Muscle of arm (tissue), 12 donors: ENCODE data around the gene KIAA0513. TPM values are rescaled to one million over a fixed set of nuclear protein-coding genes. Genes with fewer than 3 reads are reported as not detected.

ENCODE experiments used
- DNase-seq: peaks from one replicate; pipeline ENCODE4 v3.0.0-alpha.2; 2013
- polyA plus RNA-seq, 12 donors: library from polyadenylated mRNA; unstranded; fragments of 120-200 nt; gene quantifications; one replicate each; pipeline ENCODE4 v1.2.1, GENCODE V29; 2013; ENCODE audit not compliant: insufficient read length in 12 of 12

Gene KIAA0513
- polyA plus RNA-seq, 12 donors, result 1.7 to 5.6 (median 2.2) TPM; not detected in 1

DNA sequence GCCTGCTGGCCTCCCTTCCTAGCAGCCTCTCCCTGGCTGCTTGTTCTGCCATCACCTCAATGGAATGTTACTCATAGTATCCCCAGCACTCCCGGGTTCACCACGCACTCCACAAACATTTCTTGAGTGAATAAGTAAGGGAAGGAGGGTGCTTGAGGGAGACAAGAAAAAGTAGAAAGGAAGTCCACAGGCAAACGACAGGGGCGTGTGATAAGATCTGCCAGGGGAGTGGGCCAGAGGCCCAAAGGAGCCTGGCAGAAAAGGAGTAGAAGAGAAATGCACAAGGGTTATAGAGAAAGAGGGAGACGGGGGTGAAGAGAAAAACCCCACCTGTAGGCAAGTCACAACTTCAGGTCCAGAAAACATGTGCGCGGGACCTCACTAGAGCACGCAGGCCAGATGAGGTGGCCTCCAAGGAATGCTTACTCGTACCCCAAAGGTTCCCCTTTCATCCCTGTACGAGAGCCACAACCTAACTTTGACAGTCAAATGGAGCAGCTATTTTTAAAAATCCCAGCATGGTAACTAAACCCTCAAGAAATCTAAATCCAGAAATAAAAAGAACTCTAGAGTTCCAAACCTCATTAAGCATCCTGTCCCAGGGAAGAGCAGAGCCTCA, 22.9 kb upstream of the KIAA0513 start:
- no peak for DNase-seq

DNA sequence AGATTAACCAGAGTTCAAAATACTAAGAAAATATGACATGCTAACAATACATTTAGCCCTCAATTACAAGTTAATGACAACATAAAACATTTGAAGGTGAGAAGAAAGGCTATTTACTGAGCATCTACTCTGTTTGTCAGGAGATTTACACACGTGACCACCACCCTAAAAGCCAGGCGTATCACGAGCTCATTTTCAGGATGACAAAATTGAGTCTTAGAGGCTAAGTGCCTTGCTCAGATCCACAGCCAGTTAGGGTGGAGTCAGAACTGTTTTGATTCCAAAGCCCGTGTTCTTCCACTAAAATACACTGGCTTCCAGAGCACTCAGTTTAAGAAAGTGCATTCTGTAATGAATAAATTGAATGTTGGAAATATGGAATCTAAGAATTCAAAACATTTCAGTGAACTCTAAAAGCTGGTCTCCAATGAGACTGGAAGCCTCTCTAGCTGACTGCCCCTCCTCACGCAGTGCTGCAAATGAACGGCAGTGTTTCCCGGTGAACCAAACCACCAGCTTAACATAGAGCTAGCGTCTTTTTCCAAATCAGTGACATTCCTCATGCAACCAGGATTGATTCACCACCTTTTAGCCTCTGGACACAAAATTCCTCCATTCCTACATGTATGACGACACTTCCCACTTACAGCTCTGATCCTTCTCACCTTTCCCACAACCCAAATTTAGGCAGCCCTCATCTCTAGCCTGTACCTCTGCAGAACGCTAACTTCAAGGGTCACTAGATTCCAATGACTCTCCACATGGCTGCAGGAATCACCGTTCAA, 22.1 kb upstream of the KIAA0513 start:
- peak; percentile 64 for DNase-seq

GRCh38 chr16:85006639-85007038, 21.0 kb upstream of the KIAA0513 start:
- DNase-seq, result no peak

DNA sequence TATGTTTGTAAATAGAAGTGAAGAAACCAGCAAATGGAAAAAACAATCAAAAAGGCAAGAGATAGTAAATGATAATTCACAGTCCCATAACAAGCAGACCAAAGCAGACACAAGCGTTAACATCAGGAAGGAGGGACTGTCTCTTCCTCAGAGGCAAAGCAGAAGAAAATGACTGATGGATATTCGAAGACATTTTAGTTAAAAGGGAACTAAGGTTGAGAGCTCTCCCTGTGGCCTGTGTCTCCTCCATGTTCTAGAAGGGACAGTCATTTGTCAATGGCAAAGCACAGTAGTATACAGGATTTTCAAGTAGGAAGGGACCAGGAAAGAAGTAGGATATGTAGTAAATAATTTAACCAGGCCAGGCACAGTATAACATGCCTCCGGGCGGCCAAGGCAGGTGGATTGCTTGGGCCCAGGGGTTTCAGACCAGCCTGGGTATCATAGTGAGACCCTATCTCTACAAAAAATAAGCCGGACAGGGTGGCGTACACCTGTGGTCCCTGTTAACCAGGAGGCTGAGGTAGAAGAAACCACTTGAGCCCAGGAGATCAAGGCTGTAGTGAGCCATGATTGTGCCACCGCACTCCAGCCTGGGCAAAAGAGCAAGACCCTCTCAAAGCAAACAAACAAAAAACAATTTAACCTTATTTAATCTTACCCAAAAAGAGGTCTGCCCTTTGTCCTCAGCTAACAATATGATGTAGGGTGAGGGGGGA, 19.9 kb upstream of the KIAA0513 start:
- DNase-seq, result no peak

DNA sequence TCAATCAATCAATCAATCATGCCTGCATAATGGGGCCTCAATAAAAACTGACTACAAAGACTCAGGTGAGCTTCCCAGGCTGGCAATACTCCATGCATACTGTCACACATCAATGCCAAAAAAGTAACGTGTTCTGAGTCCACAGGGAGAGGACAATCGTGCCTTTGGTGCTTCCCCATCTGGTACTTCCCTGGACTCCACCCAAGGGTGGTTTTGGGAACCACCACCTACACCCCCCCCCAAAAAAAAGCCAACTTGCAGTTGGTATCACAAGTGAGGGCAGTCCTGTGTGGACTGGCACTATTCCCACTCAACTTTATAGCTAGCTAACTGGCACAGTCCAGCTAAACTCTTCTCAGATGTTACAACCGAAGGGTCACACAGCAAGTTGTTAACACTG, 19.3 kb upstream of the KIAA0513 start:
- no peak for DNase-seq

GRCh38 chr16:85010446-85010930, 17.1 kb upstream of the KIAA0513 start:
- DNase-seq, result no peak

DNA sequence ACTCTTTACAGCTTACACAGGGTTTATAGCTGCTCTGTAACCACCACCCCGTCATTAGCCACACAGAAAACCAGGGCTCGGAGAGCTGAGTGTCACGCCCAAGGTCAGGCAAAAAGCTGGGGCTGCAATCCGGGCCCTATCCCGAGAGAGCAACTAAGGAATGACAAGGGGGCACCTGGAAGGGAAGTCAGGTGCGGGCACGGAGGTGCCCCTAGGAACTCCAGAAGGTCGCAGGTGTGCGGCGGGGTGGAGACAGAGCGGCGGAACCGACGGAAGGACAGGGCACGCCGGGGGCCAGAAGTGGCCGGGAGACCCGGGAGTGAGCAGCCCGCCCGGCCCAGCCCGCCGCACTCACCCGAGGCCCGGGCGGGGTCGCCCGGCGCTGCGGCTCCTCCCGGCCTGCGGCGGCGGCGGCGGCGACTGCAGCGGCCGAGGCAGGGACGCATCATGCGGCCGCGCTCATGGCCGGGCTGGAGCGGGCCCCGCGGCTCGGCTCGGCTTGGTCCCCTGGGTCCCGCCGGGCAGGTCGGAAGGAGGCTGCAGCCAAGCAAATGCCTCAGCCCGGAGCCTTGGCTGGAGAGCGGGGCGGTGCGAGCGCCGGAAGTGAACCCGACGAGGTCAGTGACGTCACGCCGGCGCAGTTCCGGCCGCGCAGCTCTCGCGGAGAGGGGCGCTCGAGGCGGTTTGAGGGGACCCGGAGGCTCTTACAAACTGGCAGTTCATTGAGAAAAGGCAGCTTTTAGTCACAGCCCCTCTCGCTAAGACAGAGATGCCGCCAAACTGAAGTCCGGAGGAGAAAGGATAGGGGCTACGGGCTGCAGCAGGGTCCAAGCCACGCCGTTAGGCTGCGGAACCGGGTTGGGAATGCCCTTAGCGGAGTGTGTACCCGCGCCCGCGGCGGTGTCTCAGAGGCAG, 16.4 kb upstream of the KIAA0513 start, which contains the start of gene ZDHHC7:
TSS of gene ZDHHC7 (minus strand) at position 605 of the 915 bp plus-strand sequence. CDS start 20,917 bp downstream, outside the sequence.
- peak; percentile 93 for DNase-seq

- no peak for DNase-seq
Observed at GRCh38 chr16:85011846-85012284, 15.7 kb upstream of the KIAA0513 start.

- no peak for DNase-seq
Observed at GRCh38 chr16:85014311-85014710, 13.3 kb upstream of the KIAA0513 start.

DNA sequence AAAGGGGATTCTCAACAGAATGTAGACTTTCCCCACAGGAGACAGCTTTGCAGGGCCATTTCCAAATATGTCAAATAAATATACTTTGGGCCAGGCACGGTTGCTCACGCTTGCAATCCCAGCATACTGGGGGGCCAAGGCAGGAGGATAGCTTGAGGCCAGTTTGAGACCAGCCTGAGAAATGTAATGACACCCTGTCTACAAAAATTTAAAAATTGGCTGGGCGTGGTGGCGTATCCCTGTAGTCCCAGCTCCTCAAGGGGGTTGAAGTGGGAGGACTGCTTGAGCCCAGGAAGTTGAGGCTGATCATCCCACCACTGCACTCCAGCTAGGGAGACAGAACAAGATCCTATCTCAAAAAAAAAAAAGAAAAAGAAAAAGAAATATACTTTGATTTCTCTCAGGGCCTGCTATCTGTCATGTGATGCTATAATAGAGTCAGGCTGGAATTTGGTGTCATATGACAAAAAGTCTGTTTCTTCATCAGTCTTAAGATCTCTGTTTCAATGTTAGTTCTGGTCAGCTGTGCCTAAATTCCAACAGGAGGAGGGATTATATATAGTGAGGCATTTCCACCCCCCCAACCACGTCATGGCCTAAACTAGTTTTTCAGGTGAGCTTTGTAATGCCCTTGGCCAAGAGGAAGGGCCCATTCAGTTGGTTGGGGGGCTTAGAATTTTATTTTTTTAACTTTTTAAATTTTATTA, 12.0 kb upstream of the KIAA0513 start:
- no peak for DNase-seq

DNA sequence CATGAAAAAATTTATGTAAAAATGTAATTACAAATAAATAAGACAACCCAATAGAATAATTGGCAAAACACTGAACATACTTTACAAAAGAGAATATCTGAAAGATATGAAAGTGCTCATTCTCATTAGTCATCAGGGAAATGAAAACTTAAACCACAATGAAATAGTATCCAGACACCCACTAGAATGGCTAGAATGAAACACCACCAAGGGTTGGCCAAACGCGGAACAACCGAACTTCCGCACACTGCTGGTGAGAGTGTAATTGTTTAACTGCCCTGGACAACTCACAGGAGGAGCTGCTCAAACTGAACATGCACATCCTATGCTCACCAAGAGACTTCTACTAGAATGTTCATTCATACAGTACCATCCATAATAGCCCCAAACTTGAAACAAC, 10.4 kb upstream of the KIAA0513 start:
- DNase-seq, result no peak

- no peak for DNase-seq
Observed at GRCh38 chr16:85017633-85018032, 10.0 kb upstream of the KIAA0513 start.

GRCh38 chr16:85018529-85019236, 8.9 kb upstream of the KIAA0513 start:
- DNase-seq, result no peak

DNA sequence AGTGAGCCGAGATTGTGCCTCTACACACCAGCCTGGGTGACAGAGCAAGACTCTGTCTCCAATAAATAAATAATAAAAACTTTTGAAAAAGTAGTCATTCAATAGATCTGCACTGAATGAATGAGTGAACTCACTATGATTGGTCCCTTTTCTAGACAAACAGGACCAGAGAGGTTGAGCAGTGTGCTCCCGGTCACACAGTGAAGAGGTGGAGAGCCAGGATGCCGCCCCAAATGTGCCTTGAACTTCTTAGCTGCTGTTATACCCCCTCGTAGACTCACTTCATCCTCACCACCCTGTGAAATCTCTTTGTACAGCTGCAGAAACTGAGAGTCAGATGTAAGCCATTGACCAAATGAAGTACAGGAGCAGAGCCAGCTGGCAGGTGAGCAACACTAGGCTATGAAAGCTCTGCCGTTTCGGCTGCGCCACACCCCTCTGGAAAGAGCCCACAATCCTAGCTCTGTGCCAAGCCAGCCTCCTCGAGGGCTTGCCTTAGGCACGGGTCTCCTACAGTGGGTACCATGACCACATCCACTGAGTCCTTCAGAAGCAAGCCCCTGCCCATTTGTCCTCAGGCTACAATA, 7.8 kb upstream of the KIAA0513 start:
- no peak for DNase-seq

DNA sequence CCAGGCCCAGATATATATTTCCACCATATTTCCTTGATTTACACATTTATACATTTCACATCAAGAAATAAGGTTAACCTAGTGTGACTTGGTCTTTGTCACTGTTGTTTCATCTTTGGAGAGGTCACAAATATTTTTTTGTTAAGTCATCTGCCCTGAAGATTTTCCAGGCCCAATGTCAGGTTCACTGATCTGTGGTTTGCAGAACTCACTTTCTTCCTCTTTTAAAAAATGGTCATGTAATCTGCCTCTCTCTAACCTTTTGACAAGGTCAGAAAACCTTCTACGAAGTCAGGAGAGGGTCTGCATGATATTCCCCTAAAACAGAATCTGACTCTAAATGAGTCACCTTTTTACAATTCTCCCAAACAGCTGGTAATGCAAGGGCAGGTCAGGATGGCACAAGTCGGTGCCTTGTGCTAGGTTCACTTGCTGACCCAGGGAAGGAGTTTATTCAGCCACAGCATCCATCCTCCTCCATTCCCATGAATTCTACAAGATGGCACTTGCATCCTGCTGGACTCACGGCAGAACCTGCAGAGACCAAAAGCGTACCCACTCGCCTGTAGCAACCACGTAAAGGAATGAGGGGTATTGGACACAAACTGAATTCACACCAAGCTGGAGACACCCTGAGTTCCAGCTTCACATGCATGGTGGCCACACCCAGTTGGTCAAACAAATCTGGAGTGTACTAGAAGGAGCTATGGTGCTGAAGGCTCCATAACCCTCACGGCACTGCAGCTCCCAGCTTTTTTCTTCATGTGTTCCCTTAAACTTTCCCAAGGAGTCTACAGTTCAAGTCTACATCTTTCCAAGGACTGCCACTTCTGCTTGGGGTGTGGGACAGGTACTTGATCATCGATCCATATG, 1.6 kb upstream of the KIAA0513 start:
- DNase-seq, result no peak

DNA sequence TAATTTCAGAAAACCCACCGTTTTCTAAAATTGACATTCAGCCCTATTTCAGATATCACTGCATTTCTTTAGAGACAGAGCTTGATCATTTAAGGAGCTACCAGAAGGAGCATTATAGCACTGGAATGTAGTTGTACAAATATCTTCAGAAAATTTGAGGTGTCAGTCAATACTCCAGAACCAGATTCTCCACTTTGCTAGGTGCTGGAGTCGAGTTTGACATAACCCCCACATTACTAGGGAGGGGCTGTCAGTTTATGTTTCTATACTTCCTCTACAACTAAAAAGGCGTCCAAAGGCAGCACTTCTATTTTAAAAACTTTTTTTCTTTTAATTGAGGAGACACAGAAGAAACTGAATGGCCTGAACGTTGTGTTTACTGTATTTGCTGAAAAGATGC, 892 bp upstream of the KIAA0513 start:
- DNase-seq, result no peak

DNA sequence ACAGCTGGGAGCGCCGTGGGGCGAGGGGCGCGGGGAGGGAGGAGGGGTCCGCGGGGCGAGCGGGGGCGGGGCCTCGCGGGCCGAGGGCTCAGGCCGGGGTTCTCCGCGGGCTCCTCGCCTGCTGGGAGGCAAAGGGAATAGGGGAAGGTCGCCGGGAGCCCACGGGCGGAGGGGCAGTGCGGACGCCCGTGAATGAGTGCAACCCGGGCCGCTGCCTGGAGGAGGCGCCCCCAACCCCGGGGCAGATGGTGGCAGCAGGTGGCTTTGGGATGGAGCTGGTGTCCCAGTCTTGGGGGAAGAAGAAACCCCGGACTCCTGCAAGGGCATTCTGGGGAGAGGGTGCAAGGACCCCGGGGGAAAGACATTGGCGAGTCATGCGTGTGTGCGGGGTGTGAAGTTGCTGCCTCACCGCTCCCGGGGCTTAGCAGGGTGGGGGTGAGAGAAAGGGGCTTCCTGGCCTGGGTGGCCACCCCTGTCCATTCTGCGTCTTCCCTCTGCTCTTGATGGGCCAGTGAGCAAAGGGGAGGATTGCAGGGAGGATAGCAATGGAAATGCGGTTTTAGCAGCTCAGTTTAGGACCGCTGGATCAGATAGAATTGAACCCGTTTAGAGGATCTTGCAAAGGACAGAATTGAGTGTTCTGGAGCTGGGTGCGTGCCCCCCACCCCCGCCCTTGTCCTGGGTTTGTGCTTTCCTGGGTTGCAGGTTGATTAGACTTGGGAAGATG, 526 bp downstream of the KIAA0513 start:
- no peak for DNase-seq
